Measurements from ENCODE around the gene PBX4.
A peak's percentile ranks its signal among the peaks of the same experiment; 100 is the strongest.

PBX4 gene

DNA sequence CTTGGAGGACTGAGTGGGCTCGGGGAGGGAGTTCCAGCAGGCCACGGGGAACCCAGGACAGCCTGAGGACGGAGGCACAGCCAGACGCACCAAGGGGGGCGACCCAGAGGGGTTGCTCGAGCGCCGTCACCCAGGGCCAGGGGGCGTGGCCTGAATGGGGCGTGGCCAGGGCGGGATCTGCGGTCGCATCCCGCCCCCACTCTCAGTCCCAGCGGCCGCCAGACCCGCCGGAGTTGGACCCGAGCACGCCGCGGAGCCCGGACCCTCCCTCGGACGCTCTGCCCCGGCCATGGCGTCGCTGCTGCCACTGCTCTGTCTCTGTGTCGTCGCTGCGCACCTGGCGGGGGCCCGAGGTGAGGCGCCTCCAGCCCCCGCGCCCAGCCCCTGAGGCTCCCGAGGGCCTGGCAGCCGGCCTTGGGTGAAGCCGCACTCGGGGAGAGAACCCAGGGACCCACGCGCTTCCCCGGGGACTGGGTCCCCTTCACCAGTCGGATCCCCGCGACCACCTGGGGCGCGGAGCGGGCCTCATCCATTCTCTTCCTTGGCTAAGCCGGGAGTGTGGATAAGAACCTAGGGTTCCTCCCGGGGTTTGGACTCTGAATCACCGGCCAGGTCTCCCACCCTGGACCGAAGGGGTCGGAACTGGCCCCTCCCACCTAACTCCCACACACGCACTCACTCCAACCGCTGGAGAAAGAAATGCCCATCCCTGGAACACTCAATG lies 80.3 kb downstream of the PBX4 start, which contains the start of gene CILP2:
Gene CILP2, plus strand, starts transcription at position 205 of the 724 bp plus-strand sequence. Its CDS starts 85 bp downstream, at position 290.
- in situ Hi-C loops (cut with HindIII; ENCODE audit: low sequenced_read_pairs): no loop called here
- TF ChIP-seq, protein P1, sequence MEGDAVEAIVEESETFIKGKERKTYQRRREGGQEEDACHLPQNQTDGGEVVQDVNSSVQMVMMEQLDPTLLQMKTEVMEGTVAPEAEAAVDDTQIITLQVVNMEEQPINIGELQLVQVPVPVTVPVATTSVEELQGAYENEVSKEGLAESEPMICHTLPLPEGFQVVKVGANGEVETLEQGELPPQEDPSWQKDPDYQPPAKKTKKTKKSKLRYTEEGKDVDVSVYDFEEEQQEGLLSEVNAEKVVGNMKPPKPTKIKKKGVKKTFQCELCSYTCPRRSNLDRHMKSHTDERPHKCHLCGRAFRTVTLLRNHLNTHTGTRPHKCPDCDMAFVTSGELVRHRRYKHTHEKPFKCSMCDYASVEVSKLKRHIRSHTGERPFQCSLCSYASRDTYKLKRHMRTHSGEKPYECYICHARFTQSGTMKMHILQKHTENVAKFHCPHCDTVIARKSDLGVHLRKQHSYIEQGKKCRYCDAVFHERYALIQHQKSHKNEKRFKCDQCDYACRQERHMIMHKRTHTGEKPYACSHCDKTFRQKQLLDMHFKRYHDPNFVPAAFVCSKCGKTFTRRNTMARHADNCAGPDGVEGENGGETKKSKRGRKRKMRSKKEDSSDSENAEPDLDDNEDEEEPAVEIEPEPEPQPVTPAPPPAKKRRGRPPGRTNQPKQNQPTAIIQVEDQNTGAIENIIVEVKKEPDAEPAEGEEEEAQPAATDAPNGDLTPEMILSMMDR (IDR thresholded peaks at IDR 0.05; ENCODE audit: low read depth, low read length, missing control alignments): no peak
- H3K4me3 ChIP-seq (ENCODE audit: low read depth, low read length): peak within 1 kb of the TSS; percentile 28
- DNase-seq (ENCODE audit: low read depth): no peak

DNA sequence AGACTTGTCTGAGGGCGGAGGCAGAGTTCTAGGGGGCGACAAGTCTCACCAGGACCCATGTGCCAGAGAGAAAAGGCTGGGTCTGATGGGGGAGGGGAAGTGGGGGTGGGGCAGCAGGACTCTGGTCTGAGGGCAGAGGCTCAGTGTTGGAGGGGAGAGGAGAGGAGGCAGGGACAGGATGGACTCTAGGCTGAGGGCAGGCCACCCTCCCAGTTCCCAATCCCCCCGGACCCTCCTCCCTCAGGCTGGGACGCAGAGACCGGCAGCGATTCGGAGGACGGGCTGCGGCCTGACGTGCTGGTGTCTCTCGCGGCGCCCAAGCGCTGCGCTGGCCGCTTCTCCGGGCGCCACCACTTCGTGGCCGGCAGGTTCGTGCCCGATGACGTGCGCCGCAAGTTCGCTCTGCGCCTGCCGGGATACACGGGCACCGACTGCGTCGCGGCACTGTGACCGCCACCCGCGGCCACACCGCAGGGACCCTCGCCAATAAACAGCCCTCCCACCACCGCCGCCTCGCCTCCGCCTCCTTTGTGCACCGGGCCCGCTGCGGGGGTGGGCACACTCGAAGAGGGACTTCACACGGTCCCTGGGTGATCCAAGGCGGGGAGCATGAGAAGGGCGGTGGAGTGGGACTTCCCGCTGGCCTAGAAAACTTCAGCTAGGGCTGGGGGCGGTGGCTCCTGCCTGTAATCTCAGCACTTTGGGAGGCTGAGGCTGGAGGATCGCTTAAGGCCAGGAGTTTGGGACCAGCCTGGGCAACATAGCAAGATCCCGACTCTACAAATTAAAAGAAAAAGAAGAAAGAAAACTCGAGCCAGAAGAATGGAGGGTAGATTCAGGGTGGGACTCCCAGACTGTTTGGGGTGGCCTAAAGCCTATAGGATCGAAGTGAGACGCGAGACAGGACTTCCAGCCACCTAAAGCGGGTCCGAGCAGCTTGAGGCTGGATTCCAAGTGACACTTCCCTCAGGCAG lies 81.1 kb downstream of the PBX4 start:
- TF ChIP-seq, protein P1 (IDR thresholded peaks at IDR 0.05; ENCODE audit: low read depth, low read length, missing control alignments): no peak
- H3K4me3 ChIP-seq (ENCODE audit: low read depth, low read length): peak overlapping the region; percentile 9
- no peak for DNase-seq (ENCODE audit: low read depth)
- in situ Hi-C loops (cut with HindIII; ENCODE audit: low sequenced_read_pairs): no loop called here

DNA sequence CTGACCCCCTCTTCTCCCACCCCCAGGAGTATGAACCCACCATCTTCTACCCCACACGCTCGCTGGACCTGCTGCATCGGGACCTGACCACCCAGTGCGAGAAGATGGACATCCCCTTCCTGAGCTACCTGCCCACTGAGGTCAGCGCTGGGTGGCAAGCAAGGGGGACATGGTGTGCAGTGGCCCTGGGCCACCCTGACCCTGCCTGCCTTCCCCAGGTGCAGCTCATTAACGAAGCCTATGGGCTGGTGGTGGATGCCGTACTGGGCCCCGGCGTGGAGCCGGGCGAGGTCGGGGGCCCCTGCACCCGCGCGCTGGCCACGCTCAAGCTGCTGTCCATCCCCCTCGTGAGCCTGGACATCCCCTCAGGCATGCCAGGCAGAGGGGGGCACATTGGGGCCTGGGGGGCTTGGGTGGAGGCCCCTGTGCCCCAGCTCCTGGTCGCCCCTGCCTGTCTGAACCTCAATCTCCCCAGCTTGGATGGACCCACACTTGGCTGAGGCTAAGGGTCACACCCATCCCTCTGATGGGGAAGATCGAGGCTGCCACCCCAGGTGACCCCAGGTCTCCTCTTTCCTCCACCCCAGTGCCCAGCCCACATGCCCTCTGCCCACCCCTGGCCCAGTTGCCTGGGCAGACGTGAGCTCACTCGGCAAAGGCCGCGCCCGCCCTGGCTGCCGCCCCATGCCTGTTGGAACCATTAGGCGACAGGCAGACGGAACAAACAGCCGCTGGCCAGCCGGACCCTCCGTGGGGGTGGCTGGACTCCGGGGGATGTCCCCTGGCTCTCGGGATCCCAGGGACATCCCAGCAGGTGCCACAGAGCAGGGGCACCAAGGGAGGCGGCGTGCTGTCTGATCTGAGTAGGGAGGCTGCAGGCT lies 82.9 kb downstream of the PBX4 start:
- TF ChIP-seq, protein P1 (IDR thresholded peaks at IDR 0.05; ENCODE audit: low read depth, low read length, missing control alignments): no peak
- no peak for DNase-seq (ENCODE audit: low read depth)
- no peak overlapping the region for H3K4me3 ChIP-seq (ENCODE audit: low read depth, low read length)
- in situ Hi-C loops (cut with HindIII; ENCODE audit: low sequenced_read_pairs): no loop called here

DNA sequence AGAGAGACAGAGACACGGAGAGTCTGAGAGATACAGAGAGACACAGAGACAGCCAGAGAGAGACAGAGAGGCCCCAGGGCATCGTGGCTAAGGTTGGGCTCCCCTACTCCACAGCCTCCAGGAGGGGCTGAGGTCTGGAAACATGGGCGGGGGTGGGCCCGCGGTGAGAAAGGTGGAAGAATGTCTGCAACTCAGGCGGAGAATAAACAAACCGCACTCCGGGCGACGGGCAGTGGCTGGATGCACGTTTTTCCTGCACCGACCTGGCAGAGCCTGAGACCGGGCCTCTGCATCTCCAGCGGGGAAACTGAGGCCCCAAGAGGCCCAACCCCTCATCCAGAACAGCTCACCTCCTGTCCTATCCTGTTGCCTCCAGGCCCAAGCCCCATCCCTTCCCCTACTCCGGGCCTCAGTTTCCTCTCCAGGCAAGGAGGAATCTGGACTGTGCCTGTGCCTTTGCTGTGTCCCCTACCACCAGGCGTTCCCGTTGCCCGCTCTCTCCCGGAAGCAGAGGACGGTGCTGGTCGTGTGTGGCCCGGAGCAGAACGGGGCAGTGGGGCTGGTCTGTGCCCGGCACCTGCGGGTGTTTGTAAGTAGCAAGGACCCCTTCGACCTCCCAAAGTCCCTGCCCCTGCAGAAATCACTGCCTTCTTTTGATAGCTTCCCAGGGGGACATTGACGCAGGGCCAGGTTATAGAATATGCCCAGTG lies 83.8 kb downstream of the PBX4 start:
- TF ChIP-seq, protein P1 (IDR thresholded peaks at IDR 0.05; ENCODE audit: low read depth, low read length, missing control alignments): no peak
- in situ Hi-C loops (cut with HindIII; ENCODE audit: low sequenced_read_pairs): loop anchor here (5.0 kb wide), 1 partner anchor 58 kb away; no protein-coding TSS in a partner anchor
- no peak overlapping the region for H3K4me3 ChIP-seq (ENCODE audit: low read depth, low read length)

DNA sequence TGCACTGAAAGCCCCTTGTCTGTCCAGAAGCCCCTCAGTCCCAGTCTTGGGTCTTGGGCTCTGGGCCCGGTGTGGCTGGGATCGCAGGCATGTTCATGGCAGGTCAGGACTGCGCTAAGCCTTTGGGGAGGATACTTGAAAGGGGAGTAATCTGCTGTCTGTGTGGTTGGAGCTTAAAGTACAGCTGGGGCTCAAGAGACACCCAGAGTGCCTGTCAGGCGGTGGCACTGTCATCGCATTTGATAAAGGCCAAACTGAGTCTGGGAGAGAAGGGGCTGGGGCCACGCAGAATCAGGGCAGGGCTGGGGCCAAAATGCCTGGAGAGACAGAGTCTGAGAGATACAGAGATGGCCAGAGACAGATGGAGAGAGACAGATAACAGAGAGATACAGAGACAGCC lies 84.6 kb downstream of the PBX4 start:
- DNase-seq (ENCODE audit: low read depth): no peak
- no peak overlapping the region for H3K4me3 ChIP-seq (ENCODE audit: low read depth, low read length)
- in situ Hi-C loops (cut with HindIII; ENCODE audit: low sequenced_read_pairs): loop anchor here (5.0 kb wide), 1 partner anchor 58 kb away; no protein-coding TSS in a partner anchor
- TF ChIP-seq, protein P1 (IDR thresholded peaks at IDR 0.05; ENCODE audit: low read depth, low read length, missing control alignments): no peak

More for the DNA sequence above, 83.8 kb downstream of the PBX4 start:
- no peak for DNase-seq (ENCODE audit: low read depth)
